ENCODE data around the gene YIPF6. TPM values are rescaled to one million over a fixed set of nuclear protein-coding genes. Genes with fewer than 3 reads are reported as not detected.

The YIPF6 gene
- total and polyA plus RNA-seq, 9 of the 15 experiments (the other 6 are each of a cell fraction or from before 2014, with no cell fraction given), result 7.7 to 44.2 (median 22.4) TPM

GRCh38 chrX:68498508-68499379 lies at the start of gene YIPF6 (continued):
- TF ChIP-seq PML (IDR thresholded peaks at IDR 0.05; ENCODE audit: low read length) (peak; percentile 83), MEF2D (tag; conservative IDR thresholded peaks at IDR 0.05; ENCODE audit: low read depth) (no peak), ZNF75A (CRISPR knock-in tag; IDR thresholded peaks at IDR 0.05) (no peak), RB1 (IDR thresholded peaks at IDR 0.05; ENCODE audit: low read depth) (peak; percentile 81), ZNF197 (CRISPR knock-in tag; IDR thresholded peaks at IDR 0.05; ENCODE audit: low read depth) (no peak), ATF3 (IDR thresholded peaks at IDR 0.05) (peak; percentile 51), ATF3 (CRISPR knock-in tag; conservative IDR thresholded peaks at IDR 0.05) (no peak; the same call in 1 of the 2 replicates), MBD2 (IDR thresholded peaks at IDR 0.05; ENCODE audit: borderline replicate concordance, low read depth) (peak; percentile 69; the same call in 1 of the 2 replicates), MNT (conservative IDR thresholded peaks at IDR 0.05) (peak; percentile 40 to 77; a peak in 2 of 4 replicates), E2F3 (CRISPR knock-in tag; IDR thresholded peaks at IDR 0.05) (peak; percentile 44; the same call in 1 of the 2 replicates), HDAC1 (IDR thresholded peaks at IDR 0.05) (no peak), KAT2B (IDR thresholded peaks at IDR 0.05; ENCODE audit: low read depth, low read length) (no peak), ZFP36 (IDR thresholded peaks at IDR 0.05; ENCODE audit: low read depth, low read length, partially characterized antibody) (no peak), MEIS2 (IDR thresholded peaks at IDR 0.05; ENCODE audit: partially characterized antibody) (peak; percentile 23), NFIC (IDR thresholded peaks at IDR 0.05) (peak; percentile 53), FOXM1 (IDR thresholded peaks at IDR 0.05; ENCODE audit: low read depth) (no peak), FOXM1 (CRISPR knock-in tag; IDR thresholded peaks at IDR 0.05; ENCODE audit: low read depth) (no peak), ZNF644 (tag; IDR thresholded peaks at IDR 0.05; ENCODE audit: low read depth) (no peak), SNAPC5 (CRISPR knock-in tag; IDR thresholded peaks at IDR 0.05) (no peak), ZNF512 (tag; IDR thresholded peaks at IDR 0.05) (no peak), GATAD2A (IDR thresholded peaks at IDR 0.05) (no peak), DACH1 (IDR thresholded peaks at IDR 0.05; ENCODE audit: partially characterized antibody) (no peak), NR2F6 (CRISPR knock-in tag; IDR thresholded peaks at IDR 0.05) (no peak), THRA (IDR thresholded peaks at IDR 0.05) (no peak), LARP7 (IDR thresholded peaks at IDR 0.05) (no peak), HDAC2 (IDR thresholded peaks at IDR 0.05) (no peak)

Data from K562 (cell line).